Nephron progenitor cell (in vitro differentiated cells): Measurements from ENCODE around the gene AQP12B.

Experiments
- DNase-seq: peaks from one replicate; pipeline ENCODE4 v3.0.0; 2021
- H3K27ac Mint-ChIP-seq: 2 replicates; pipeline ENCODE4 v1.8.0; 2021; ENCODE audit warnings: mild to moderate bottlenecking, moderate library complexity, mixed read lengths
- H3K27me3 Mint-ChIP-seq: 2 replicates; pipeline ENCODE4 v1.8.0; 2021; ENCODE audit warnings: mild to moderate bottlenecking, low read depth, mixed read lengths; ENCODE audit not compliant: poor library complexity
- H3K36me3 Mint-ChIP-seq: 2 replicates; pipeline ENCODE4 v1.8.0; 2021; ENCODE audit warnings: low read depth, mixed read lengths
- H3K4me1 Mint-ChIP-seq: 2 replicates; pipeline ENCODE4 v1.8.0; 2021; ENCODE audit warnings: mixed read lengths
- H3K4me3 Mint-ChIP-seq: 2 replicates; pipeline ENCODE4 v1.8.0; 2021; ENCODE audit warnings: mild to moderate bottlenecking, moderate library complexity, mixed read lengths
- H3K9me3 Mint-ChIP-seq: 2 replicates; pipeline ENCODE4 v1.8.0; 2021; ENCODE audit warnings: mild to moderate bottlenecking, moderate library complexity, mixed read lengths
- CTCF ChIP-seq: fragments of 200-600 bp; sonication (generic); IDR thresholded peaks from 2 replicates; pipeline ENCODE4 v1.5.0; 2021; ENCODE audit warnings: antibody characterized with exemption

Gene AQP12B

GRCh38 chr2:240714747-240715725, 32.4 kb upstream of the AQP12B start:
- no peak for TF ChIP-seq CTCF
- Mint-ChIP-seq H3K9me3 (no peaks in the 10 kb centered on the region), H3K4me3 (no peak overlapping the region), H3K36me3 (no peaks in the 10 kb centered on the region), H3K27me3 (peaks cover 3% of the 10 kb centered on the region), H3K27ac (no peak overlapping the region), H3K4me1 (peaks cover 4% of the 10 kb centered on the region)
- DNase-seq = no peak

GRCh38 chr2:240713928-240714746, 31.5 kb upstream of the AQP12B start:
- Mint-ChIP-seq H3K36me3 (no peaks in the 10 kb centered on the region), H3K9me3 (peaks cover 2% of the 10 kb centered on the region), H3K27ac (peak overlapping the region; percentile 59), H3K4me3 (no peak overlapping the region), H3K4me1 (peaks cover 4% of the 10 kb centered on the region), H3K27me3 (peaks cover 3% of the 10 kb centered on the region)
- TF ChIP-seq CTCF = no peak
- DNase-seq = no peak

- no peak for TF ChIP-seq CTCF
- Mint-ChIP-seq H3K4me3 (no peak overlapping the region), H3K9me3 (peaks cover 11% of the 10 kb centered on the region), H3K27me3 (peaks cover 7% of the 10 kb centered on the region), H3K27ac (no peak overlapping the region), H3K36me3 (peaks cover 2% of the 10 kb centered on the region), H3K4me1 (peaks cover 5% of the 10 kb centered on the region)
- DNase-seq = no peak
These were observed 30.6 kb upstream of the AQP12B start for GRCh38 chr2:240713071-240713927.

- no peak overlapping the region for H3K27ac Mint-ChIP-seq
- peaks cover 12% of the 10 kb centered on the region for H3K9me3 Mint-ChIP-seq
- H3K4me3 Mint-ChIP-seq = no peak overlapping the region
- peaks cover 14% of the 10 kb centered on the region for H3K27me3 Mint-ChIP-seq
- no peak for DNase-seq
- TF ChIP-seq CTCF = no peak
- peaks cover 4% of the 10 kb centered on the region for H3K36me3 Mint-ChIP-seq
- H3K4me1 Mint-ChIP-seq = peaks cover 17% of the 10 kb centered on the region
These were observed 29.4 kb upstream of the AQP12B start for GRCh38 chr2:240712121-240712520.

- Mint-ChIP-seq H3K27me3 (peaks cover 14% of the 10 kb centered on the region), H3K4me1 (peaks cover 21% of the 10 kb centered on the region), H3K9me3 (peaks cover 12% of the 10 kb centered on the region), H3K4me3 (no peak overlapping the region), H3K27ac (no peak overlapping the region), H3K36me3 (peaks cover 4% of the 10 kb centered on the region)
- no peak for TF ChIP-seq CTCF
- no peak for DNase-seq
These were observed 29.0 kb upstream of the AQP12B start for GRCh38 chr2:240711701-240712100.
